HL-60 (cell line): ENCODE results near the gene GRIK1.
"Not testable (repeated sequence)": the region's sequence is repeated elsewhere in the genome, so short reads cannot be mapped to it uniquely, and the experiment has no call there.

Experiments
- DNase-seq, 2 experiments: peaks; one replicate each; pipeline ENCODE4 v3.0.0-alpha.2; 2010 to 2020; ENCODE audit warnings: low read depth in 1 of 2, low spot score in 1 of 2
- H3K27ac ChIP-seq: fragments of 250-450 bp; sonication (Bioruptor Pico); replicated peaks from 2 replicates; pipeline ENCODE4 v1.5.1; 2020; ENCODE audit warnings: mild to moderate bottlenecking, moderate library complexity
- H3K27me3 ChIP-seq: fragments of 250-450 bp; sonication (Bioruptor Pico); 2 replicates; pipeline ENCODE4 v1.5.1; 2021; ENCODE audit warnings: mild to moderate bottlenecking, moderate library complexity; ENCODE audit not compliant: insufficient read depth, poor library complexity, severe bottlenecking
- H3K4me3 ChIP-seq: replicated peaks from 2 replicates; pipeline ENCODE4 v1.5.1; 2011; ENCODE audit warnings: mild to moderate bottlenecking, control low read depth, low read length; ENCODE audit not compliant: insufficient read depth
- GABPA ChIP-seq: IDR thresholded peaks from 2 replicates; pipeline ENCODE4 v1.6.1; 2012; ENCODE audit warnings: low read depth
- POLR2AphosphoS5 ChIP-seq: IDR thresholded peaks from 2 replicates; pipeline ENCODE4 v1.6.1; 2012; ENCODE audit warnings: low read depth
- SPI1 ChIP-seq: IDR thresholded peaks from 2 replicates; pipeline ENCODE4 v1.6.1; 2012; ENCODE audit warnings: low read depth, mild to moderate bottlenecking, borderline replicate concordance
- TF ChIP-seq, protein P1 (sequence below): IDR thresholded peaks from one replicate; pipeline ENCODE4 v1.5.1; 2011; ENCODE audit warnings: low read length, control low read depth, inconsistent platforms; ENCODE audit not compliant: insufficient read depth
- TF ChIP-seq, protein P2 (sequence below): IDR thresholded peaks from 2 replicates; pipeline ENCODE4 v1.6.1; 2012; ENCODE audit warnings: low read depth; ENCODE audit not compliant: insufficient replicate concordance

Gene GRIK1

DNA sequence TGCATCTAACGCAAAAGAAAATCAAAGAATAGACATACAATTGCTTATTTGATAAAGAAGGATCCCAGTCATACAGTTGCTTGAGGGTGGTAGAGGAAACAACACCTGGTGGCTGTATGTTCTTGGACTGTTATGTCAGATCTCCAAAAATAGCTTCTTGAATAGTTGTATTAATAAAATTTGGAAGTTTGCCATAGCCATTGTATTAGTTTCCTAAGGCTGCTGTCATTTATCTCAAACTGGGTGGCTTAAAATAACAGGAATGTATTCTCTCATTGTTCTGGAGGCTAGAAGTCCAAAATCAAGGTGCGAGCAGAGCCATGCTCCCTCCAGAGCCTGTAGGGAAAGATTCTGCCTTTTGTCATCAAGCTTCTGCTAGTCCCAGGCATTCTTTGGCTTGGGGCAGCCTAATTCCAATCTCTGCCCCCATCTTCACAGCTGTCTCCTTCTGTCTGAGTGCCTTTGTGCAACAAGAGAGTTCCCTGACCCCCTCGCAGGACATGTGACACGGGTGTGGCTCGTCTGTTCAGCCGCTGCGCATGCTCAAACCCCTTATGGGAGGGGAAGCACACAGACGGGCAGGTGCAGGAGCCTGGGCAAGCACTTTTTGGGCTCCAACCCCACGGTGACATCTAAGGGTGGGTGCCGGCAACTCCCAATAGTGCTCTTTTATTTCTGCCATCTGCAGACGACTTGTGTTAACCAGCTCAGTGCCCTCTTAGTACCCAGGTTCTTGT is 21.7 kb upstream of the GRIK1 start:
- DNase-seq = no peak

DNA sequence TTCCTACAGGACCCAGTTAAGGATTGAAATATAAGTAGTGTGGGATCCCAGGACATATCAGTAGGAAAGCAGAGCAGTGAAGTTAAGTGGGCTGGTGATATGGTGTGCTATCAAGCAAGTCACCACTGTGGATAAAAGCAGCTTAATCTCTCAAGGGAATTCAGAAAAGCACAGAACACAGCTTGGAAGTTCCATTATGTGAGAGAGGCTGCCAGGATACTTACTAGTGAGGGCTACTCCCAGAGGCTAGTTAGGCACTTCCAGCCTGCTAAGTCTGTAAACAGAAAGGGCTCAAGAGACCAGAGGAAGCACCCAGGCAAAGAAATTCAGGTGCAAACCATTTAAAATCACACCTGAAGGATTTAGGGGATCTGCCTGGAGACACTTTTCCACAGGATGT is 18.8 kb upstream of the GRIK1 start:
- TF ChIP-seq GABPA (no peak), SPI1 (no peak), POLR2AphosphoS5 (no peak)
- TF ChIP-seq, protein P1, sequence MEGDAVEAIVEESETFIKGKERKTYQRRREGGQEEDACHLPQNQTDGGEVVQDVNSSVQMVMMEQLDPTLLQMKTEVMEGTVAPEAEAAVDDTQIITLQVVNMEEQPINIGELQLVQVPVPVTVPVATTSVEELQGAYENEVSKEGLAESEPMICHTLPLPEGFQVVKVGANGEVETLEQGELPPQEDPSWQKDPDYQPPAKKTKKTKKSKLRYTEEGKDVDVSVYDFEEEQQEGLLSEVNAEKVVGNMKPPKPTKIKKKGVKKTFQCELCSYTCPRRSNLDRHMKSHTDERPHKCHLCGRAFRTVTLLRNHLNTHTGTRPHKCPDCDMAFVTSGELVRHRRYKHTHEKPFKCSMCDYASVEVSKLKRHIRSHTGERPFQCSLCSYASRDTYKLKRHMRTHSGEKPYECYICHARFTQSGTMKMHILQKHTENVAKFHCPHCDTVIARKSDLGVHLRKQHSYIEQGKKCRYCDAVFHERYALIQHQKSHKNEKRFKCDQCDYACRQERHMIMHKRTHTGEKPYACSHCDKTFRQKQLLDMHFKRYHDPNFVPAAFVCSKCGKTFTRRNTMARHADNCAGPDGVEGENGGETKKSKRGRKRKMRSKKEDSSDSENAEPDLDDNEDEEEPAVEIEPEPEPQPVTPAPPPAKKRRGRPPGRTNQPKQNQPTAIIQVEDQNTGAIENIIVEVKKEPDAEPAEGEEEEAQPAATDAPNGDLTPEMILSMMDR = no peak
- TF ChIP-seq, protein P2, sequence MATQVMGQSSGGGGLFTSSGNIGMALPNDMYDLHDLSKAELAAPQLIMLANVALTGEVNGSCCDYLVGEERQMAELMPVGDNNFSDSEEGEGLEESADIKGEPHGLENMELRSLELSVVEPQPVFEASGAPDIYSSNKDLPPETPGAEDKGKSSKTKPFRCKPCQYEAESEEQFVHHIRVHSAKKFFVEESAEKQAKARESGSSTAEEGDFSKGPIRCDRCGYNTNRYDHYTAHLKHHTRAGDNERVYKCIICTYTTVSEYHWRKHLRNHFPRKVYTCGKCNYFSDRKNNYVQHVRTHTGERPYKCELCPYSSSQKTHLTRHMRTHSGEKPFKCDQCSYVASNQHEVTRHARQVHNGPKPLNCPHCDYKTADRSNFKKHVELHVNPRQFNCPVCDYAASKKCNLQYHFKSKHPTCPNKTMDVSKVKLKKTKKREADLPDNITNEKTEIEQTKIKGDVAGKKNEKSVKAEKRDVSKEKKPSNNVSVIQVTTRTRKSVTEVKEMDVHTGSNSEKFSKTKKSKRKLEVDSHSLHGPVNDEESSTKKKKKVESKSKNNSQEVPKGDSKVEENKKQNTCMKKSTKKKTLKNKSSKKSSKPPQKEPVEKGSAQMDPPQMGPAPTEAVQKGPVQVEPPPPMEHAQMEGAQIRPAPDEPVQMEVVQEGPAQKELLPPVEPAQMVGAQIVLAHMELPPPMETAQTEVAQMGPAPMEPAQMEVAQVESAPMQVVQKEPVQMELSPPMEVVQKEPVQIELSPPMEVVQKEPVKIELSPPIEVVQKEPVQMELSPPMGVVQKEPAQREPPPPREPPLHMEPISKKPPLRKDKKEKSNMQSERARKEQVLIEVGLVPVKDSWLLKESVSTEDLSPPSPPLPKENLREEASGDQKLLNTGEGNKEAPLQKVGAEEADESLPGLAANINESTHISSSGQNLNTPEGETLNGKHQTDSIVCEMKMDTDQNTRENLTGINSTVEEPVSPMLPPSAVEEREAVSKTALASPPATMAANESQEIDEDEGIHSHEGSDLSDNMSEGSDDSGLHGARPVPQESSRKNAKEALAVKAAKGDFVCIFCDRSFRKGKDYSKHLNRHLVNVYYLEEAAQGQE = no peak
- DNase-seq = no peak
- Histone ChIP-seq H3K27me3 (no peaks in the 10 kb centered on the region), H3K4me3 (no peak overlapping the region), H3K27ac (no peak overlapping the region)

More for the DNA sequence above, 21.7 kb upstream of the GRIK1 start:
- TF ChIP-seq, protein P2 = no peak
- TF ChIP-seq, protein P1 = no peak
- TF ChIP-seq POLR2AphosphoS5 (no peak), SPI1 (no peak), GABPA (no peak)
- Histone ChIP-seq H3K4me3 (no peak overlapping the region), H3K27ac (no peak overlapping the region), H3K27me3 (no peaks in the 10 kb centered on the region)

DNA sequence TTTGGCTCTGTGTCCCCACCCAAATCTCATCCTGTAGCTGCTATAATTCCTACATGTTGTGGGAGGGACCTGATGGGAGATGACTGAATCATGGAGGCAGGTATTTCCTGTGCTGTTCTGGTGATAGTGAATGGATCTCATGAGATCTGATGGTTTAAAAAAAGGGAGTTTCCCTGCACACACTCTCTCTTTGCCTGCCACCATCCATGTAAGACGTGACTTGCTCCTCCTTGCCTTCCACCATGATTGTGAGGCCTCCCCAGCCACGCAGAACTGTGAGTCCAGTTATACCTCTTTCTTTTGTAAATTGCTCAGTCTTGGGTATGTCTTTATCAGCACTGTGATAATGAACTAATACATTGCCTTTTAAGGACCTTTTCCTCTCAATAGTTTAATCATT is 18.2 kb upstream of the GRIK1 start:
- not testable (repeated sequence) for DNase-seq, H3K4me3 ChIP-seq, H3K27ac ChIP-seq, H3K27me3 ChIP-seq

DNA sequence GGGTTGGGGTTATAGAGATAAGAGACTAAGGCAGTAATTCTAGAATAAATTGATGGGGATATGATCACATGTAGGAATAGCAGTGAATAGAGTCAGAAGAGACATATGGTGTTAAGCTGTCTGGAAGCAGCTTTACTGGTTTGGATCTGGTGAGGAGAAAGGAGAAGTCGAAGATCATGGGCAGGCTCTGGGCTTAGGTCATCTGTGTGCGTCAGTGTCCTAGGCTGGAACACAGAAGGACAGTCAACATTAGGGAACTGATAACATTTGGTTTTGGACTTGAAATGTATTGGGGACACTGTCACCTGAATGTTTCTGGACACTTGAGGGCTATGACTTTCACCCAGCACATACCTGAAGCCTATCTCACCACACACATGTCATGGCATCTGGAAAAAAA is 13.9 kb upstream of the GRIK1 start:
- H3K27ac ChIP-seq = no peak overlapping the region
- TF ChIP-seq SPI1 = no peak
- TF ChIP-seq, protein P1 = no peak
- no peak for TF ChIP-seq POLR2AphosphoS5
- no peak for TF ChIP-seq GABPA
- TF ChIP-seq, protein P2 = no peak
- H3K27me3 ChIP-seq = no peaks in the 10 kb centered on the region
- H3K4me3 ChIP-seq = no peak overlapping the region
- DNase-seq = no peak
